ENCODE measurements around the gene FAM171A1.

Gene FAM171A1

DNA sequence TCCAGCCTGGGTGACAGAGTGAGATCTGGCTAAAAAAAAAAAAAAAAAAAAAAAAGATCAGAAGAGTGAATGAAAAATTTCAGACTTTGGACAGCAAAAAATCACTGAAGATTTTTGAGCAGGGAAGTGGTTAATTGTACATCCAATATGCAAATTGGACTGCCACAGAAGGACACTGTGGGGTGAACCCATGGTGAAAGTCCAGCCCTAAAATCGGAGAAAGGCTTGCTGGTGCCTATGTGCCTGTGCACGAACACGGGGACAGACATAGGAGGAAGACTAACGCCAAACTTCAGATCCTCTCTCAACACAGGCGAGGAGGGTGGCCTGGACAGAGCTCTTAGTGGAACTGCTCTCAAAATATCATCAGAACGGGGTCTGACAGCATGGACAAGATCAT, 65.5 kb downstream of the FAM171A1 start:
- TF ChIP-seq GATA2 (IDR thresholded peaks at IDR 0.05; ENCODE audit: low read depth, low read length) = no peak
- no peak for TF ChIP-seq GATA3 (IDR thresholded peaks at IDR 0.05; ENCODE audit: low read depth, low read length)

DNA sequence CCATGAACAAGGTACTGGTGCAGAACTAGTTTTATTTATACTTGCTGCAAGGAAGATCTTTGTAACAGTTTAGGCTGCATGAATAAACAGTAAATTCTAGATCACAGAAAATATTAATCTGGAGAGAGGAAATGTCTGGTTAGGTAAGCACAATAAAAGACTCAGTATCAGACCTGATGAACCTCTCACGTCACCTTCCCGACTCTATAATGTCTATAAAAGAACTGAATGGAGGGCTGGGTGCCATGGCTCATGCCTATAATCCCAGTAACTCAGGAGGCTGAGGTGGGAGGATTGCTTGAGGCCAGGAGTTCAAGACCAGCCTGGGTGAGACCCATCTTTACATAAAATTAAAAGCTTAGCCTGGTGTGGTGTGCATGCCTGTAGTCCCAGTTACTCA, 65.9 kb downstream of the FAM171A1 start:
- TF ChIP-seq GATA3 (IDR thresholded peaks at IDR 0.05; ENCODE audit: low read depth, low read length) = no peak
- TF ChIP-seq GATA2 (IDR thresholded peaks at IDR 0.05; ENCODE audit: low read depth, low read length) = no peak

DNA sequence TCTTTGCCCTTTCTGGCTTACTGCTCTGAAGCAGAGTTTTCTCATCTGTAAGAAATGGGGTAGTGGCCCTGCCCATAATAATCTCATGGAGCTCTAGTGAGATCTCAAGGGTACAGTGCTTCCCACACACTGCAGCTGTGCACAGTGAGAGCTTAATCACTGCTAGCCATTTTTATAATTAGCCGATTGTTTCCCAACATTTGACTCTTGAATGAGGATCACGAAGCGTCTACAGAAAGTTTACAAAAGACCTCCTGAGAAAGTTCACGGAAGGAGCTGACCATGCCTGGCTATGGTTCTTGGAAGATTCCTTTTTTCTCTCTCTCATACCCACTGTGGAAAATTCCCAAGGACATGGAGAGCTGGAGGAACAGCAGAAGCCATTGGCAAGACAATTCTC, 70.4 kb downstream of the FAM171A1 start:
- TF ChIP-seq GATA2 (IDR thresholded peaks at IDR 0.05; ENCODE audit: low read depth, low read length) = no peak
- no peak for TF ChIP-seq GATA3 (IDR thresholded peaks at IDR 0.05; ENCODE audit: low read depth, low read length)

DNA sequence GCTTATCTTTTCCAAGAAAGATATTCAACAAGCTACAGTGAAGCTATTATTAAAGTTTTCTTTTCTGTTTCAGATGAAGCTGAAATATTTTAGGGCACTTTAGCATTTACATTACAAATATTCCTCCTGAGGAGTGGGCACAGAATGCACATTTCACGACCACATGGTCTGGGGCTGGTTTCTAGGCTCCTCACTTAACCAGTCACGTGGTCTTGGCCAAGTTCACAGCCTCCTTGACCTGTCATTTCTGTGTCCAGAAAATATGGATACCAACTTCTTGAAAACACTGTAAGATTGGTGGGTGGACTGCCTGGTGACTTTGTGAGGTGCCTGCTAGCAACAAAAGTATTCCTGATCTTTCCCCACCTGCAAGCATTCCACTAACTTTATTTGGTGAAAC, 70.9 kb downstream of the FAM171A1 start:
- TF ChIP-seq GATA2 (IDR thresholded peaks at IDR 0.05; ENCODE audit: low read depth, low read length) (no peak), GATA3 (IDR thresholded peaks at IDR 0.05; ENCODE audit: low read depth, low read length) (no peak)

DNA sequence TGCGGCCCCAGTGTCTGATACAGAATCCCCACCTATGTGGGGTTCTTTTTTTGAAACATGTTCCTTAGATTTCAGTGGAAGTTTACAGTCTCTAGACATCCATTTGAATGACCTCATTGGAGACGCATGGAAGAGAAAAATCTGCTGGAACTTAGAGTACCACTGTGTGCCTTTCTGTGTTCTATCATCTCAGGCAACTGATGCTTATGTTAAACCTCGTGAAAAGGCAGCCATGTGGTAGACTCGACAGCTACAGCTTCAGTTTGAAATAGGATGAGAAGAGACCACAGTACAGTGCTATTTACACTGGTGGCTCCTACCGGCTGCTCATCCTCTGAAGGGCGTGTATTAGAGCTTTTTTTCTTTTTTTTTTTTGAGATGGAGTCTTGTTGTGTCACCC, 74.4 kb downstream of the FAM171A1 start:
- TF ChIP-seq GATA3 (IDR thresholded peaks at IDR 0.05; ENCODE audit: low read depth, low read length) (no peak), GATA2 (IDR thresholded peaks at IDR 0.05; ENCODE audit: low read depth, low read length) (no peak)

DNA sequence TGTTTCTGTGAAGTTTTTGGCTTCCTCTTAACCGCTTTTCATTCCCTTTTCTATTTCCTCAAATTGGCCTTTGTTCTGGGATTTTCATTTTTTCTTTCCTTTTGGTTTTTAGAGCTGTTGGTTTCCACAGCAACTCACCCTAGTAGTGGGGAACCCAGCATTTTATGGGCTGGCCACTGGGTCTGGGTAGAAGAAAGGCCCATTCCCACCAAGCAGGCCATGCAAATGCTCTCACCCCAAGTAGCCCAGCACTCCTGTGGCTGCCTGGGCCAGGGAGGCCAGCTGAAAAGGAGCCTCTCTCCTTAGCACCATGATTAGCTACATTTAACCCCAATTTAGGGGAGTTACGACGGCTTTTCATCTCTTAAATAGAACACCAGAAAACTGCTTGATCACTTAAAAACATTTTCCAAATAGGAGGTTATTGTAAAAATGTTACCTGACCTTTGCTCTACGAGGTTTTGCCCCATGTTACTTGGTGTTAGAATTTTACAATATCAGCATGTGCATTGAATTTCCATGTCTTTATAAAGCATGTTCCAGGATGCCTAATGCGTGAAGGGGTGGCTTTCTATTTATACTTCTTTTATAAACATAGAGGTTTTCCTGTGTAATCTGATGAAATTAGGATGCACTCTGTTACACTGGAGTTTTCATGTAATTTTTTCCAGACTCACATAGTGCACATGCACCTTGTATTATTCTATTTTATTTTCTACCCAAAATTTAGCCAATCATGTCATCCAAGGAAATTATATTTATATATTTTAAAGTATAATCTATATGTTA, 75.4 kb downstream of the FAM171A1 start:
- TF ChIP-seq GATA2 (IDR thresholded peaks at IDR 0.05; ENCODE audit: low read depth, low read length) = no peak
- TF ChIP-seq GATA3 (IDR thresholded peaks at IDR 0.05; ENCODE audit: low read depth, low read length) = no peak

DNA sequence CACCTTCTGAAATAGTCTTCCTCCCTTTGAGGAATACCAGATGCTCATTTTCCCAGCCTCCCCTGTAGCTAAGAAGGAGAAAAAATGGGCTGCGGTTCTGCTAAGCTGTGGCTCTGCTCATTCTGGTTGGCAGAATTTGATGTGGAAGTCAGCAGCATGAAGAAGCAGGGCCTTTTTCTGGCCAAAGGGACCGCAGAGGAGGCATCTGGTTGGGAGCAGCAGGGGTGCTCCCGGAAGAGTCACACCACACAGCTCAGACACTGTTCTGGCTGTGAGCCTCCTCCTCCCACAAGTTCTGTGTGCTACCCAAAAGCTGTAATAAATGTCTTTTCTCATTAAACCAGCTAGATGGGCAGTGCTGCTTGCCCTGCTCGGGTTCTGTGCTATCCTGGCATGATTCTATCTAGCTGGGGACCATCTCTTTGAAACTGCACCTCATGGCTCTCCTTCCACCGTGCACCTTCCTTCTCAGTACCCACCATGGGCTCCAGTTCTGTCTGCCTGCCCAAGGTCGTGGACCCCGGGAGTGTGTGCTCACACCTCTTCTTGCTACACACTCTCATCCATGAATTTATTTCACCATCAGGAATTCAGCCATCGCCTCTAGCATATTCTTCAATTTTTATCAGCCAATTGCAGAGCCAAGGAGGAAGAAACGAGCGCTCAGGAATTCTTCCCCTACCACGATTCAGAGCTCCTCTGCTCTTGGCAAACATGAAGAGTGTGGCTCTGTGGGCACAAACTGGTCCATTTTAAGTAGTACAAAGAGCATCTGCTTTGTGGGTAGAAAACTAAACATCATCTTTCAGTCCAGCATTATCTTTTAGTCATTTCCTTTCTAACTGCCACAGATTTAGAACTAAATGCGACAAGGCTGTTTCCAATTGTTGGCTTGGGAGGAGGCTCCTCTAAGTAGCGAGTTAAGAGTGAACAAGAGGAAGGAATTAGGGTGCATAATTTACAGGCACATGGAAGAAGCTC, 76.9 kb downstream of the FAM171A1 start:
- no peak for TF ChIP-seq GATA2 (IDR thresholded peaks at IDR 0.05; ENCODE audit: low read depth, low read length)

DNA sequence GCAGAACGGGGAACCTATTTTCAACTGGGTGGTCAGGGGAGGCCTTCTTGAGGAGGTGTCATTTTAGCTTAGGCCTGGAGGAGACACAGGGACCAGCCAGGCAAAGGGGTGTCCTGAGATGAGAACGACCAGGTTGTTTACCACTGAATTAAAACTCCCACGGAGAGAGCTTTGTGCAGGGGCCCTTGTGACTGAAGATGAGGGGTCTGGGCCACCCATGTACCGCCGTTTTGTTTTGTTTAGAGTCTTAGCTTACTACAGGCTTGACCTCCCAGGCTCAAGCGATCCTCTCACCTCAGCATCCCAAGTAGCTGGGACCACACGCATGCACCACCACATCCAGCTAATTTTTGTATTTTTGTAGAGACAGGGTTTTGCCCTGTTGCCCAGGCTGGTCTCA, 80.4 kb downstream of the FAM171A1 start:
- TF ChIP-seq GATA2 (IDR thresholded peaks at IDR 0.05; ENCODE audit: low read depth, low read length) = no peak
- no peak for TF ChIP-seq GATA3 (IDR thresholded peaks at IDR 0.05; ENCODE audit: low read depth, low read length)

DNA sequence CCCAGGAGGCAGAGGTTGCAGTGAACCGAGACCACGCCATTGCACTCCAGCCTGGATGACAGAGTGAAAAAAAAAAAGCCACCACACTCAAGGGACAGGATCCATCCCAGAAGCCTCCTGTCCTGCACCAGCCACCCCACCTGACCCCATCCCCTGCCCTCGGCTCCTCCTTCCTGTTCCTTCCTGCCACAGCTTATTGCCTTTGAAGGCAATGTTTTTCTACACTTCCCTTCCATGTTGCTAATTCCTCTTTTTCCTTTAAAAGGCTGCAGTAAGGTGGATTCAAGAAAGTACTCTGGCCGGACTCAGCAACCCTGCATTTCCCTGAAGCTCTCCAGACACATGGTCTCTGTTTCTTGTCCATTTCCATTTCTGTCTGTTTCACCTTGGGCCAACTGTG, 80.9 kb downstream of the FAM171A1 start:
- TF ChIP-seq GATA2 (IDR thresholded peaks at IDR 0.05; ENCODE audit: low read depth, low read length) (no peak), GATA3 (IDR thresholded peaks at IDR 0.05; ENCODE audit: low read depth, low read length) (no peak)

DNA sequence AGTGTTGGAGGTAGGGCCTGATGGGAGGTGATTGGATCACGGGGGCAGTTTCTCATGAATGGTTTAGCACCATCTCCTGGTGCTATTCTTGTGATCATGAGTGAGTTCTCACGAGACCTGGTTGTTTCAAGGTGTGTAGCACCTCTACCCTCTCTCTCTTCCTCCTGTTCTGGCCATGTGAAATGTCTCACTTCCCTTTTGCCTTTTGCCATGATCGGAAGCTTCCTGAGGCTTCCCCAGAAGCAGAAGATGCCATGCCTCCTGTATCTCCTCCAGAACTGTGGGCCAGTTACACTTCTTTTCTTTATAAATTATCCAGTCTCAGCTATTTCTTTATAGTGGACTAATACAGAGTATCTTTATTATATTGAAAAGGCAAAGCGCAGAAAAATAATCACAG, 90.1 kb downstream of the FAM171A1 start:
- no peak for TF ChIP-seq GATA2 (IDR thresholded peaks at IDR 0.05; ENCODE audit: low read depth, low read length)
- no peak for TF ChIP-seq GATA3 (IDR thresholded peaks at IDR 0.05; ENCODE audit: low read depth, low read length)

DNA sequence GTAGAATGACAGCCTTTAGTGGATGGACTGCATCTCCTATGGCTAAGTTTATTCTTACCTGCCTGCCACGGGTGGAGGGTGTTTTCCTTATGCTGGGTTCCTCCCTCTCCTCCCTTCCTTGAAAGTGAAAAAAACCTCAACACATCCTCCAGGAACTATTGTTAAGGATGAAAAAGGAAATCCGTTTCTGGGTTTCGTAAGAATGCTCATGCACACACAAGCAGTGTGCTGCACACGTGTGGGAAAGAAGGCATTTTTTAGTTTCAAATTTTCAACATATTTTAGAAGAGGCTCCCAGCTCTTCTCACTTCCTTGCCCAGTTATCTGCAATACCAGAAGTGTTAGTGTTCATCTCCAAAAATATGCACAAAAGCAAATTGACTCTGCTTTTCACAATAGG, 90.6 kb downstream of the FAM171A1 start:
- TF ChIP-seq GATA2 (IDR thresholded peaks at IDR 0.05; ENCODE audit: low read depth, low read length) (no peak), GATA3 (IDR thresholded peaks at IDR 0.05; ENCODE audit: low read depth, low read length) (no peak)

DNA sequence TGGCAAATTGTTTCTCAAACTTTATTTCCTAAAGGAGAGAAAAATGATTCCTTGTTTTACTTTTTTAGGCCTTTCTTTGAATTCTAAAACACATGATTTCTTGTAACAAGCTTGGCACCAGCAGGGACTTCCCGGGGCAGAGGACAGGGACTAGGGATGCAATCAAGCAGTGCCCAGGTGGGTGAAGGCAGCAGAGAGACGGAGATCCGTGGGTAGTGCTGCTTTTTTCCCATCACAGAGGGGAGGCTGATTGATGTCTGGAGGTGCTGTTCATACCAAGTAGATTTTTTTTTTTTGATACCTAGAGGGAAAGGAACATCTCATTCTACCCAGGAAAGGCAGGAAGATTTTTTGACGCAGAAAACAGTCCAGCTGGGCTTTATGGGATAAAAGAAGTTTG, 91.9 kb downstream of the FAM171A1 start:
- TF ChIP-seq GATA3 (IDR thresholded peaks at IDR 0.05; ENCODE audit: low read depth, low read length) (no peak), GATA2 (IDR thresholded peaks at IDR 0.05; ENCODE audit: low read depth, low read length) (no peak)

DNA sequence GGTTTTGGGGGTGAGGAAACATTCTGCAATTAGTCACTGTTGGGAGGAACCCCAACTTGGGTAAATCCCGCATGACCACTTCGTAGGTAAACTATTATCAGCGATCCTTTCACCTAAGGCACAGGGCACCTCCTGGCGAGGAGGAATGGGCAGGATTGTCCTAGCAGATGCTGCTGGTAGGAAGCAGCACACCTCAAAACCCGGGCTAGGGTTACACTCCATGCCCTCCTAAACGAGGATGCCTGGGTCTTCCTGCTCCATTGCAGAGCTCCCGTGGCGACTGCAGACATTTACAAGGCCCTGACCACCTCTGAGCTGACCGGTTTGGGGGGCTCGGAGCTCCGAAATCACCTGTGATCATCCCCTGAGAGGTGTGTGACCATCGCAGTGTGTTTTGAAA, 92.3 kb downstream of the FAM171A1 start:
- no peak for TF ChIP-seq GATA3 (IDR thresholded peaks at IDR 0.05; ENCODE audit: low read depth, low read length)
- no peak for TF ChIP-seq GATA2 (IDR thresholded peaks at IDR 0.05; ENCODE audit: low read depth, low read length)

DNA sequence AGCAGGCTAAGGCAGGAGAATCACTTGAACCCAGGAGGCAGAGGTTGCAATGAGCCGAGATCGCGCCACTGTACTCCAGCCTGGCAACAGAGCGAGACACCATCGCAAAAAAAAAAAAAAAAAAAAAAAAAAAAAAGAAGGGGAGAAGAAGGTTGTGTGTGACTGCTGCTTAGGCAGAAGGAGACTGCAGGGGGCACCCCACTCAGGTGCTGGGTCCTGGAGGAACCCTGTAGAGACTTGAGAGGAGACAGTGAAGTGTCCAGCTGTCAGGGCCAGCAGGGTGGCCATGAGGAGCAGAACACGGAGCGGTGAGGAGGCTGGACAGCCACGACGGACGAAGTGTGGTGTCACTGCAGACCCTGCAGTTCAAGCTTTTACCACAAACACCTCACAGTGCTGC, 103.6 kb downstream of the FAM171A1 start:
- TF ChIP-seq GATA2 (IDR thresholded peaks at IDR 0.05; ENCODE audit: low read depth, low read length) (no peak), GATA3 (IDR thresholded peaks at IDR 0.05; ENCODE audit: low read depth, low read length) (no peak)

DNA sequence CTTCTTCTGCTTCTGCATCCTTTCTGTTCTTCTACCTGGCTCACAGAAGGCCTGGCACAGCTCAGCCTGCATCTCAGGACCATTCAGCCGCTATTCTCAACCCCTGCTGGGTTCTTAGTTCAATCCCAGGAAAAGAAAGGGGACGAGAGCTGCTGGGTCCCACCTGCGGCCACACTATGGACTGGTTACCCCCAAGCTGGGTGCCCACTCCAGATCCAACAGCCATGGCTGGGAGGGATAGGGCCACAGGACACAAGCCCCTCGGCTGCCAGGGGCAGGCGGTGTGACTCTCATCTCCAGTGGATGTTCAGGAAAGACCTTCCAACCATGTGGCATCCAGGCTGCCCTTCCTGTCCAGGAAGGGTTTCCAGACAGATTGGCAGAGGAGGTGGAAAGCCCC, 105.0 kb downstream of the FAM171A1 start:
- TF ChIP-seq GATA3 (IDR thresholded peaks at IDR 0.05; ENCODE audit: low read depth, low read length) (no peak), GATA2 (IDR thresholded peaks at IDR 0.05; ENCODE audit: low read depth, low read length) (no peak)
